Hematopoietic multipotent progenitor cell treated with erythropoietin and hydrocortisone succinate and interleukin-3 and kit ligand, for 17 days (in vitro differentiated cells): Measurements from ENCODE around the gene HOXA5.

Experiments
- DNase-seq: peaks from one replicate; pipeline ENCODE4 v3.0.0-alpha.2; 2015; ENCODE audit warnings: low spot score

Gene HOXA5

GRCh38 chr7:27143023-27143949 is at the start of gene HOXA5:
Gene HOXA5, minus strand, starts transcription at chr7:27143681. Its CDS starts 74 bp downstream, at chr7:27143607.
- DNase-seq = no peak

GRCh38 chr7:27192546-27193334 is 49.3 kb upstream of the HOXA5 start:
- no peak for DNase-seq

- no peak for DNase-seq
Measured at GRCh38 chr7:27191833-27192545, 48.5 kb upstream of the HOXA5 start.

- no peak for DNase-seq
Measured at GRCh38 chr7:27191161-27191731, 47.8 kb upstream of the HOXA5 start.

GRCh38 chr7:27189997-27190748 is 46.7 kb upstream of the HOXA5 start:
- DNase-seq = no peak

- DNase-seq = no peak
Measured at GRCh38 chr7:27189295-27189996, 46.0 kb upstream of the HOXA5 start.

- no peak for DNase-seq
Measured at GRCh38 chr7:27188386-27189294, 45.2 kb upstream of the HOXA5 start.

GRCh38 chr7:27187475-27188385 is 44.2 kb upstream of the HOXA5 start:
- DNase-seq = no peak

- DNase-seq = no peak
Measured at GRCh38 chr7:27186668-27187474, 43.4 kb upstream of the HOXA5 start.

GRCh38 chr7:27185854-27186667 is 42.6 kb upstream of the HOXA5 start:
- no peak for DNase-seq

- DNase-seq = no peak
Measured at GRCh38 chr7:27185013-27185853, 41.8 kb upstream of the HOXA5 start, which contains the start of gene HOXA11. Gene HOXA11, minus strand, starts transcription at chr7:27185232. Its CDS starts 88 bp downstream, at chr7:27185144.

GRCh38 chr7:27184337-27185012 is 41.0 kb upstream of the HOXA5 start:
- no peak for DNase-seq

GRCh38 chr7:27183682-27184336 is 40.3 kb upstream of the HOXA5 start:
- no peak for DNase-seq

GRCh38 chr7:27182861-27183681 is 39.6 kb upstream of the HOXA5 start:
- DNase-seq = no peak
